Measurements from ENCODE around the gene SREBF2. TPM values are rescaled to one million over a fixed set of nuclear protein-coding genes. Genes with fewer than 3 reads are reported as not detected.

The SREBF2 gene
- total RNA-seq, 3 donors from 2014 or later, result 20.8 to 33.5 (median 32.1) TPM

DNA sequence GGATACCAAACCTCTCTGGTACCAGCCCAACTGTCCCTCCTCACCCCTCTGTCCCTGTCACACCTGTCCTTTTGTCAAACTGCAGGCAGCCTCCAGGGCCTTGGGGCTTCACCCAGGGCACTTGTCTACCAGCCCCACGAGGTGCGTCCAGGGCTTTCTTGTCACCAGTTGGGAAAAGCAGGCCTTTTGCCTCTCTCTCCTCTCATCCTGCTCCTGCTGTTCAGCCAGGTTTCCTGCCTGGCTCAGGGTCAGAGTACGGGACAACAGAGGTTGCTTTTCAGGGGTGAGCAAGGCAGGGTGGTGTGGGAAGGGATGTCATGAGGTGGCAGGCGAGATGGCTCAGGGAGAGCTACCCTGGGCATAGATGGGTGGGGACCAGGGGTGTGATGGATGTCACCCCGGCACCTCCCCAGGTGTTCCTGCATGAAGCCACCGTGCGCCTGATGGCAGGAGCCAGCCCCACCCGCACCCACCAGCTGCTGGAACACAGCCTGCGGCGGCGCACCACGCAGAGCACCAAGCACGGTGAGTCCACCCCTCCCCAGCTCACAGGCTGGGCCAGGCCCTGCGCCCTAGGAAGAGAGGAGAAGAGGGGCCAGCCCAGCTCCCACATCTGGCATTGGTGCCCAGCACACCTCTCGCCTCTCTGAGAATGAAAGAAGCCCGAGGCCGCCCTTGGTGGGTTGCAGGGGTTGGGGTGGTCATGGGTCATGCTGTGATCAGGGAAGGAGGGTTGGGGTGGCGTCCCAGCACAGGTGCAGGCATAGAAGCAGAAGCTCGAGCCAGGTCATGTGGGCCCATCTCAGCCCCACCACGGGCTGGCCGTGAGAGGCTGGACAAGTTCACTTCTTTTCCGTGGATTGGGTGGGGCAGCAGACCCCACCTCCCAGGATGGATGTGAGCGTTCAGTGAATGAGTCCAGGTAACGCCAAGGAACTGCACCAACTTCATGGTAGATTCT, 71.8 kb downstream of the SREBF2 start:
- no peak overlapping the region for H3K27ac ChIP-seq
- peaks cover 0 to 2% of the 10 kb centered on the region in 2 donors for H3K27me3 ChIP-seq
- H3K4me1 ChIP-seq, result no peaks in the 10 kb centered on the region
- no peaks in the 10 kb centered on the region for H3K9me3 ChIP-seq
- TF ChIP-seq POLR2AphosphoS5 (IDR thresholded peaks at IDR 0.05) (no peak), POLR2A (IDR thresholded peaks at IDR 0.05) (no peak), CTCF (IDR thresholded peaks at IDR 0.05) (no peak)
- no peak overlapping the region for H3K4me3 ChIP-seq
- DNase-seq (ENCODE audit: low spot score in 2 of 2), result no peak
- intact Hi-C loops (cut with DNase I; ENCODE audit: low total_unique reads), result no loop called here
- H3K36me3 ChIP-seq, result no peaks in the 10 kb centered on the region

GRCh38 chr22:41905411-41906202, 72.7 kb downstream of the SREBF2 start:
- TF ChIP-seq POLR2AphosphoS5 (IDR thresholded peaks at IDR 0.05) (no peak), POLR2A (IDR thresholded peaks at IDR 0.05) (no peak), CTCF (IDR thresholded peaks at IDR 0.05) (no peak)
- Histone ChIP-seq H3K36me3 (no peaks in the 10 kb centered on the region), H3K27me3 (peaks cover 0 to 10% of the 10 kb centered on the region in 2 donors), H3K9me3 (no peaks in the 10 kb centered on the region), H3K27ac (no peak overlapping the region), H3K4me1 (peaks cover 3 to 9% of the 10 kb centered on the region in 2 donors), H3K4me3 (no peak overlapping the region)
- DNase-seq (ENCODE audit: low spot score in 2 of 2), result no peak
- intact Hi-C loops (cut with DNase I; ENCODE audit: low total_unique reads), result no loop called here

DNA sequence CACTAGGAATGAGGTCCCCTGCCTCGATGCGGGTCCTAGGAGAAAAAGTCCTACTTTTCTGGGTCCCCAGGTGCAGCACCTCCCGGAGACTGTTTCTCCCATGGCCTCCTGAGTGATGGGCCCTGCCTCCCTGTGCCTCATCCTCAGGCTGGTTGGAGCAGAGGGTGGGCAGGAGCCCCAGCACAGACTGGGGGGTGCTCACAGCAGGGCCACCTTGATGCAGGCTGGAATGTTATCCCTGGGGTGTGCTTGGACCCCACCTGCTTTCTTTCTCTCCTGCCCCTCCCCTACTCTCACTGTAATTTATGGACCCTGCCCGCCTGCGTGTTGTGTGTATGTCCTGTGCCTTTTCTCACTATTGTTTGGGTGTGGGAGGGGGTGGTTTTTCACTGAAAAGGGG, 73.9 kb downstream of the SREBF2 start:
- H3K9me3 ChIP-seq, result no peaks in the 10 kb centered on the region
- no peak for DNase-seq (ENCODE audit: low spot score in 2 of 2)
- H3K4me3 ChIP-seq, result no peak overlapping the region
- H3K27ac ChIP-seq, result no peak overlapping the region
- H3K4me1 ChIP-seq, result peaks cover 10 to 15% of the 10 kb centered on the region in 2 donors
- peaks cover 7 to 22% of the 10 kb centered on the region in 2 donors for H3K27me3 ChIP-seq
- intact Hi-C loops (cut with DNase I; ENCODE audit: low total_unique reads), result no loop called here
- H3K36me3 ChIP-seq, result no peaks in the 10 kb centered on the region
- TF ChIP-seq POLR2AphosphoS5 (IDR thresholded peaks at IDR 0.05) (no peak), POLR2A (IDR thresholded peaks at IDR 0.05) (no peak), CTCF (IDR thresholded peaks at IDR 0.05) (no peak)

DNA sequence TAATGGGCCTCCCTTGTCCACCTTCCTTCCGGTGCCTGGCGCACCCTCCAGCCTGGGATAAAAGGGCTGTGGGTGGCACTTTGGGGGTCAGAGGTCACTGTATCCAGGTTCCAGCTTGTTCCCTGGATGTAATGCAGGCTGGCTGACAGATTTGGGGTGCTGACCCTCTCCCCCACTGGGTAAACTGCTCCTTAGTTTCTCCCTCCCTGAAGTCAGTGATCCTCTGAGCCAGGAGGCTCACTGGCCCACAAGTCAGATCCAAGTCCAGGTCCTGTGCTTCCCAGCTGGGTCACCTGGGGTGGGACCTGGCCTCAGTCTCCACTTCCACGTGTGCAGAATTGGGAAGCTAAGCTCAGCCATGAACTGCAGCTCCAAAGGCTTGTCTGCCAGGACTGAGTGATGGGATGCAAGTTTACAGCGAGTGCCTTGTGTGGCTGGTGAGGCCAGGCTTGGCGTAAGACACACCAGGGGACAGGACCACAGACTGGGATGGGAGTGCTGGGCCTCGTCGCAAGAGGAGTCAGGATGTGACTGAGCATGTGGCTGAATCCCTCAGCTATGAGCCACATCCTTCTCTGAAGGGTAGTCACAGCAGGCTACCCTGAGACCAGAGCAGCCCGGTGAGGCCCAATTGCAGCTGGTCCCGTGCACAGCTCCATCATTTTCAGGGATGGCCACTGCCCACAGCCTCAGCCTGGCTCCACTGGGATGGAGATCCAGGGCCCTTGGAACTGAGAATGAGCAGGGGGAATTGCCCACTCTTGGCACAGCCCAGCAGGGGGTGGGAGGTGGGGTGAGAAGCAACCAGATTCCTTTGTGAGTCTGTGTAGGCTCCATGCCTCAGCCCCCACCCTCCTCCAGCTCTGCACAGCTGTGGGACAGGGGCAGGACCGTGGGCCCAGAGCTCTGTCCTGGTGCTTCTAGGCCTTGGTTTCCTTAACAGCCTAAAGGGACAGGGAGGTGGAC, 74.8 kb downstream of the SREBF2 start:
- peaks cover 10 to 15% of the 10 kb centered on the region in 2 donors for H3K4me1 ChIP-seq
- H3K27me3 ChIP-seq, result peaks cover 7 to 31% of the 10 kb centered on the region in 2 donors
- DNase-seq (ENCODE audit: low spot score in 2 of 2), result no peak
- no peak overlapping the region for H3K4me3 ChIP-seq
- no peak overlapping the region for H3K27ac ChIP-seq
- H3K36me3 ChIP-seq, result no peaks in the 10 kb centered on the region
- TF ChIP-seq POLR2AphosphoS5 (IDR thresholded peaks at IDR 0.05) (no peak), CTCF (IDR thresholded peaks at IDR 0.05) (no peak), POLR2A (IDR thresholded peaks at IDR 0.05) (no peak)
- intact Hi-C loops (cut with DNase I; ENCODE audit: low total_unique reads), result no loop called here
- no peaks in the 10 kb centered on the region for H3K9me3 ChIP-seq
